ENCODE results near the gene MAPK8IP3.
A peak's percentile ranks its signal among the peaks of the same experiment; 100 is the strongest.

Gene MAPK8IP3

DNA sequence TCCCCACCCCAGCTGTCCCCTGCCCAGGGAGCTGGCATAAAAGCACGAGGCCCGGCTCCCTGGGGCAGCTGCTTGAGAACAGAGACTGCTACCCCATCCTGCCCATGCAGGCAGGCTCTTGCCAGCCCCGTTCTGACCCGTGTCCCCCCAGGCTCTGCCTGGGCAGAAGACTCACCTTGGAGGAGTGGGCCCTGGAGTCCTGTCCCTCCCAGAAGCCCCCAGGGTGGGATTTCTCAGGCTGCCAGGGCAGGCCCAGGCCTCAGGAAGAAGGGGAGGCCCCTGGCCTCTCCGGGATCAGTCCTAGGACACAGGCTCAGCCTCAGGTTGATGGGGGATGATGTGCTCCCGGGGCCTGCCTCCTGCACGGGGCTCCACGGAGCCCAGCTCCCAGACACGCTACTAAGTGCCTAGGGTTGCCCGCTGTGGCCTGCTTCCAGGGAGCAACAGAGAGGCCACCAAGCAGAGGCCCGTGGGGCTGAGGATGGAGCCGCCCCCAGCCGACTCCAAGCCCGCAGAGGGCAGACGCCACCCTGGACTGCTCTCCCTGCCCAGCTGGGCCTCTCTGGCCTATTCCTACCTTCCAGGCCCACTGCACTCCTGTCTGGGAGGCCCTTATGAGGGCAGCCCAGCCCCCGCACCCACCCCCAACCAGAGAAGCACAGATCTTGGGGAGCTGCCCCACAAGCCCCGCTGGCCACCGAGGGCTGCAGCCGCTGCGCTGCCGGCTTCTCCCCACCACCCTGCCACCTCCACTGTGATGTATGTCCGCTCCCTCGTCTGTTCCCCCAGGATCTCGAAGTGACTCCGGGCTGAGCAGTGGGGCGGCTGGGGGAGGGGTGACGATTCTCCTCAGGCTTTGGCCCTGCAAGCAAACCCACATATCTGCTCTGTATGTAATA is 63.7 kb downstream of the MAPK8IP3 start:
- DNase-seq (ENCODE audit: extremely low read depth, low read depth): no peak
- TF ChIP-seq, protein P1, sequence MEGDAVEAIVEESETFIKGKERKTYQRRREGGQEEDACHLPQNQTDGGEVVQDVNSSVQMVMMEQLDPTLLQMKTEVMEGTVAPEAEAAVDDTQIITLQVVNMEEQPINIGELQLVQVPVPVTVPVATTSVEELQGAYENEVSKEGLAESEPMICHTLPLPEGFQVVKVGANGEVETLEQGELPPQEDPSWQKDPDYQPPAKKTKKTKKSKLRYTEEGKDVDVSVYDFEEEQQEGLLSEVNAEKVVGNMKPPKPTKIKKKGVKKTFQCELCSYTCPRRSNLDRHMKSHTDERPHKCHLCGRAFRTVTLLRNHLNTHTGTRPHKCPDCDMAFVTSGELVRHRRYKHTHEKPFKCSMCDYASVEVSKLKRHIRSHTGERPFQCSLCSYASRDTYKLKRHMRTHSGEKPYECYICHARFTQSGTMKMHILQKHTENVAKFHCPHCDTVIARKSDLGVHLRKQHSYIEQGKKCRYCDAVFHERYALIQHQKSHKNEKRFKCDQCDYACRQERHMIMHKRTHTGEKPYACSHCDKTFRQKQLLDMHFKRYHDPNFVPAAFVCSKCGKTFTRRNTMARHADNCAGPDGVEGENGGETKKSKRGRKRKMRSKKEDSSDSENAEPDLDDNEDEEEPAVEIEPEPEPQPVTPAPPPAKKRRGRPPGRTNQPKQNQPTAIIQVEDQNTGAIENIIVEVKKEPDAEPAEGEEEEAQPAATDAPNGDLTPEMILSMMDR (IDR thresholded peaks at IDR 0.05; ENCODE audit: low read depth, low read length): no peak

DNA sequence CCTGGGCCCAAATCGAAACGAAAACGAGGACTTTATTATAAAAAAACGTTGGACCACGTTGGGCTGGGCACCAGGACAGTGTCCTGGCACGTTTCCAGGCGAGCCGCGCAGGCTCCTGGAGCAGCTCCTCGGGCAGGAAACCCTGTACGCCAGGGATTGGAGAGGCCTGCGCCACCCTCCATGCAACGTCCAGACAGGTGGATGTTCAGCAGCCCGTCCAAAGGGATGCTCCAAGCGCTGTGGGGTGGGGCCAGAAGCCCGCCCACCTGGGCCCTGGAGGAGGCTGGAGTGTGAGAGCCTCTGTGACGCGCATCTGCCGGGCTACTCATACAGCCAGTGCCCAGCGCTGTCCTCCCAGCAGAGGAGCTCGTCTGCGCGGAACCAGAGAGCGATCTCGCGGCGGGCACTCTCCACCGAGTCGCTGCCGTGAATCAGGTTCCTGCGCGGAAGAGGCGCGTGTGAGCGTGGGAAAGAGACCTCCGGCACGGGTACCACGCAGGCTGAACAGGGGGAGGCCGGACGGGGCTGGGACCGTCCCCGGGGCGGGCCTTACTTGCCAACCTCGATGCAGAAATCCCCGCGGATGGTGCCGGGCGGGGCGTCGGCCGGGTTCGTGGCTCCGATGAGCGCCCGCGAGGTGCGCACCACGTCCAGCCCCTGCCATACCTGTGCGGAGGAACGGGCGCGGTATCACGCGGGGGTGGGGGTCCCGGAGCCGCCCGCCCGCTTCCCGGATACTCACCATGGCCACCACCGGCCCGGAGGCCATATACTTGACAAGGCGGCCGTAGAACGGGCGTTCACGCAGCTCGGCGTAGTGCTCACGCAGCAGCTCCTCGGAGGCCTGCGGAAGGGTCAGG is 64.6 kb downstream of the MAPK8IP3 start:
- TF ChIP-seq, protein P1 (IDR thresholded peaks at IDR 0.05; ENCODE audit: low read depth, low read length): no peak
- no peak for DNase-seq (ENCODE audit: extremely low read depth, low read depth)

DNA sequence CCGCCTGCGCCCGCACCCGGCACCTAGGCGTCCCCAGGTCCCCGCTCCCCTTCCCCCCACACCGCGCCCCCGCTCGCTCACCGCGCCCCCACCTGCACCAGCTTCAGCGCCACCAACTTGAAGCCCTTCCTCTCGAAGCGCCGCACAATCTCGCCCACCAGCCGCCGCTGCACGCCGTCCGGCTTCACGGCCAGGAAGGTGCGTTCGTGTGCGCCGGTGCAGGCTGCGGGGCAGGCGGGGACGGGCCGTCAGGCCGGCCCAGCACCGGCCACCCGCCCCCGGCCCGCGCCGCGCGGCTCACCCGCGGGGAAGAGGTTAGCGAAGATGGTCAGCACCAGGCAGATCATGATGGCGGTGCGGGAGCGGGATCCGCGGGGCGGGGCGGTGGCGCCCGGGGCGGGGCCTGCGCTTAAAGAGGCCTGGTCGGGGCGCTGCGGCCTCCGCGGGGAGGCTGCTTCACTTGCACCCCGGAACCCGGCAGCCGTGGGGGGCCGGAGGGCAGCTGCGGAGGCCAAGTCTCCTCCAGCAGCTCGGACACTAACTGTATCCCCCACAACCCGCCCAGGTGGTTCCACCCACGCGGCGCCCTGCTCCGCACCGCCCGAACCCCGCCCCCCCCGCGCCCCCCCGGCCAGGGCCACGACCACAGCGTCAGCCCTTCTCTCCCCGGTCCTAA is 65.3 kb downstream of the MAPK8IP3 start, which contains the start of gene NME3:
NME3 (minus strand) TSS at position 356 of the 676 bp plus-strand sequence; CDS start at position 347, 9 bp downstream.
- TF ChIP-seq, protein P1 (IDR thresholded peaks at IDR 0.05; ENCODE audit: low read depth, low read length): no peak
- DNase-seq (ENCODE audit: extremely low read depth, low read depth): no peak

DNA sequence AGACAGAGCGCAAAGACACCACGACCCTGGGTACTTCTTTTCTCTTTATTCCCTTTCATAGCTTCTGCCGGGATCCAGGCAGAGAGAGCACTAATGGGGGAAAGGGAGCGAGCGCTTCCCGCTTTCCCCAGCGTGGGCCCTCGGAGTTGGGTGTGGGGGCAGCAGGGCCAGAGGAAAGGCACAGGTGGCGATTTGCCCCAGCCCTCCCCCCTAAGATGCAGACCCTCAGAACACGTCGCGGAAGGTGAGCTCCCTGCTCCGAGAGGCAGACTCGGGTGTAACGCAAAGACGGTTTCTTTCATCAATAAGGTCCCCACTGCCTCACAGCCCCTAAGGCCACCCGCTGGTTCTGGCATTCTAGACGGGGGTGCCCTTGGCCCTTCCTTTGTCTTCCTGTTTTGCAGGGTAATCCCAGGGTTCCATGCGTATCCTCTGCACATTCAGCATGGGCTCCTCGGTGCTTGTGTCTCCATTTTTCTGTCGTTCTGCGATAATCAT is 65.9 kb downstream of the MAPK8IP3 start:
- DNase-seq (ENCODE audit: extremely low read depth, low read depth): no peak
- TF ChIP-seq, protein P1 (IDR thresholded peaks at IDR 0.05; ENCODE audit: low read depth, low read length): no peak

DNA sequence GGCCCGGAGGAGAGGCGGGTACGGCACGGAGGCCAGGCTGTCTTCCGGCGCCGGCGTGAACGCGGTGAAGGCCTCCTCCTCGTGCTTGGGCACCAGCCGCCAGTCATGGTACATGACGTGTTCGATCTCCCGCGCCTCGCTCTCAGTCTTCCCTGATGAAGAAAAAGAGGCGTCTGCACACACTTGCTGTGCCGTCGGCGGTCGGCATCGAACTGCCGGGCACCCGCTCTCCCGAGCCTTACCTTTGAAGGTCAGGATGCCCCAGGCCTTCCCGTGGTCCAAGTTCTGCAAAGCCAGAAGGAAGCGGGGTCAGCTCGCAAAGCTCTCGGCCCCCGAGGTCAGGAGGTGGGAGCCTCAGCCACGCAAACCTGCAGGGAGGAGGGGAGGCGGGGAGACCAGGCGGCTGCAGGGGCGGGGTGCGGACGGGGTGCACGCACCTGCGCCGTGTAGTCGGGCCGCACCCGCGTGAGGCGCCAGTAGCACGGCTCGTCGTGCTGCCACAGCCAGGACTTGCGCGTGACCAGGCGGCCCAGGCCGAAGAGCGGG is 66.4 kb downstream of the MAPK8IP3 start, which contains the start of gene EME2:
EME2 (plus strand) TSS at position 449 of the 546 bp plus-strand sequence. CDS start 418 bp downstream, outside the sequence.
- TF ChIP-seq, protein P1 (IDR thresholded peaks at IDR 0.05; ENCODE audit: low read depth, low read length): no peak
- DNase-seq (ENCODE audit: extremely low read depth, low read depth): no peak

DNA sequence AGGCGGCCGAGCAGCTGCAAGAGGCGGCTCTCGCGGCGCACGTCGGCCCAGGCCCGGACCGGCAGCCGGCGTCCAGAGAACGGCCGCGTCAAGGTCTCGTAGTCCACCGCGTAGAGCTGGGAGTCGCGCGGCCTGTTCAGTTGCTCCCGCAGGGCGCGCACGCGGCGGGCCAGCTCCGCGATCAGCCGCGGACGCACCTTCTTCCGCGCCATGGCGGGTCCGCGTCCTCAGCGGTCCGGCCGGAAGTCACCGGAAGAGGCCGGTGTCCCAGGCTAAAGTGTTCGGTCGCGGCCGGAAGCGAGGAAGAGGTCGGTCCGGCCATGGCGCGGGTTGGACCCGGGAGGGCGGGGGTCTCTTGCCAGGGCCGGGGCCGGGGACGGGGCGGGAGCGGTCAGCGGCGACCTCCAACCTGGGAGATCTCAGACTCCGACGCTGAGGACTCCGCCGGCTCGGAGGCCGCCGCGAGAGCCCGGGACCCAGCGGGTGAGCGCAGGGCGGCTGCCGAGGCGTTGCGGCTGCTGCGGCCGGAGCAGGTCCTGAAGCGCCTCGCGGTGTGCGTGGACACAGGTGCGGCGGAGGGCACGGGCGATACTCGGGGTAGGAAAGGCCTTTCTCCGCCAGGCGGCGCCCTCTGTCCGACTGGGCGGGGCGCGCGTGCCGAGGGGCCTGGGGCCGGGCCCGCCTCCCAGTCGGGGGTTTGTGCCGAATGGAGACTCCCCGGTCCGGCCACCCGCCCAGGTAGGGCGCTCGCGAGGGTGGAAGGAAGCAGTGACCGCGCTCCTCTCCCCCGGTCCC is 67.1 kb downstream of the MAPK8IP3 start, which contains the start of gene MRPS34:
MRPS34 (minus strand) TSS at position 227 of the 795 bp plus-strand sequence; CDS start at position 212, 15 bp downstream.
- peak; percentile 42 for DNase-seq (ENCODE audit: extremely low read depth, low read depth)
- TF ChIP-seq, protein P1 (IDR thresholded peaks at IDR 0.05; ENCODE audit: low read depth, low read length): peak; percentile 52

Data from AG09319 (cell line).